K562 (cell line): ENCODE results near the gene CLDN34. TPM values are rescaled to one million over a fixed set of nuclear protein-coding genes. Genes with fewer than 3 reads are reported as not detected.

ENCODE experiments used
- BMI1 ChIP-seq: fragments of 150-350 bp; IDR thresholded peaks from 2 replicates; pipeline ENCODE4 v1.6.1; 2014; ENCODE audit warnings: low read length
- FOXK2 ChIP-seq, 2 experiments: fragments of 450-650 bp; IDR thresholded peaks in 1 of 2; conservative IDR thresholded peaks in 1 of 2; 2 replicates each; pipeline ENCODE4 v1.6.1; 2016; ENCODE audit warnings: low read depth in 2 of 2, mild to moderate bottlenecking in 1 of 2
- RCOR1 ChIP-seq, 2 experiments: IDR thresholded peaks; 2 replicates each; pipeline ENCODE4 v1.6.1; 2012; ENCODE audit warnings: low read depth in 2 of 2, low read length in 2 of 2, borderline replicate concordance in 1 of 2, improper control_type of control experiment in 1 of 2
- SP1 ChIP-seq: sonication (generic); formaldehyde crosslinking; IDR thresholded peaks from 2 replicates; pipeline ENCODE4 v1.8.1; 2022; ENCODE audit warnings: mild to moderate bottlenecking, missing genetic modification reagents
- ZNF408 ChIP-seq: fragments of 250-450 bp; sonication (Bioruptor Pico); IDR thresholded peaks from 2 replicates; pipeline ENCODE4 v1.4.0; 2020; ENCODE audit warnings: low read depth, mild to moderate bottlenecking, moderate library complexity
- polyA plus RNA-seq, 8 experiments: library from polyadenylated mRNA; depleted of rRNA in 4 of 8; stranded (reverse) in 5 of 8; unstranded in 3 of 8; fragments of >200 nt; fragmentation: Nextera tagmentation in 2 of 8; fragmentation: Illumina TruSeq in 1 of 8; extraction: Ambion mirVana in 2 of 8; extraction: Trizol in 1 of 8; gene quantifications; 2 replicates each; pipeline versions ENCODE4 v1.2.1 to v1.2.3, GENCODE V29; 2011 to 2014; ENCODE audit warnings: inconsistent platforms in 1 of 8, missing spikeins in 1 of 8
- total RNA-seq, 7 experiments: library from RNA; depleted of rRNA in 6 of 7; stranded (reverse); fragments of >200 nt in 6 of 7; fragmentation: Illumina TruSeq in 2 of 7; extraction: Trizol in 2 of 7; gene quantifications; 2 replicates each; pipeline versions ENCODE4 v1.2.1 to v1.2.3, GENCODE V29; 2011 to 2021; ENCODE audit warnings: low replicate concordance in 1 of 7
- TF ChIP-seq, protein P1 (sequence below): sonication (generic); formaldehyde crosslinking; IDR thresholded peaks from 2 replicates; pipeline ENCODE4 v1.8.1; 2022; ENCODE audit warnings: missing genetic modification reagents
- TF ChIP-seq, protein P2 (sequence below): fragments of 450-650 bp; IDR thresholded peaks from 2 replicates; pipeline ENCODE4 v1.6.1; 2016; ENCODE audit warnings: mild to moderate bottlenecking, moderate library complexity
- TF ChIP-seq, protein P3 (sequence below): sonication (generic); formaldehyde crosslinking; IDR thresholded peaks from 2 replicates; pipeline ENCODE4 v1.8.1; 2023; ENCODE audit warnings: mild to moderate bottlenecking, missing genetic modification reagents, moderate library complexity

CLDN34 gene
- total and polyA plus RNA-seq, 9 of the 15 experiments (the other 6 are each of a cell fraction or from before 2014, with no cell fraction given): not detected

DNA sequence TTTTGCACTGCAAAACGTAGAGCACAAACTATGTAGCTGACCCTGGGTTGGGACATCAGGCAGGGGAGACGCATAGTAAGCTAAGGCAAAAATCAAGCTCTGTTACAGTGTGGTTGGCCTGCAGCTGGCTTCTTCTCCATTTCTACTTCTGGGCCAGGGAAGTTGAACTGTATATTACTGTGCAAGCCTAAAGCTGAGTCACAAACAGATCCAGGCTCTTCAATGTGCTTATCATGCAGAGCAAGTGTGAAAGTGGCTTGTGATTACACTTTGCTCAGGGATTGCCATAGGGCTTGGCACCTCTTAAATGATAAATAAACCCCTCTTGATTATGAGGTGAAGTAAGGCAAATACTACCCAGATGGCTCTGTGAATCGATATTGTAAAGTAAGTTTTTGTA is 40.5 kb downstream of the CLDN34 start (continued):
- TF ChIP-seq, protein P1, sequence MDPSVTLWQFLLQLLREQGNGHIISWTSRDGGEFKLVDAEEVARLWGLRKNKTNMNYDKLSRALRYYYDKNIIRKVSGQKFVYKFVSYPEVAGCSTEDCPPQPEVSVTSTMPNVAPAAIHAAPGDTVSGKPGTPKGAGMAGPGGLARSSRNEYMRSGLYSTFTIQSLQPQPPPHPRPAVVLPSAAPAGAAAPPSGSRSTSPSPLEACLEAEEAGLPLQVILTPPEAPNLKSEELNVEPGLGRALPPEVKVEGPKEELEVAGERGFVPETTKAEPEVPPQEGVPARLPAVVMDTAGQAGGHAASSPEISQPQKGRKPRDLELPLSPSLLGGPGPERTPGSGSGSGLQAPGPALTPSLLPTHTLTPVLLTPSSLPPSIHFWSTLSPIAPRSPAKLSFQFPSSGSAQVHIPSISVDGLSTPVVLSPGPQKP (CRISPR knock-in tag): no peak
- TF ChIP-seq SP1 (no peak), ZNF408 (no peak), FOXK2 (conservative IDR thresholded peaks at IDR 0.05 in 1 of 2, IDR thresholded peaks at IDR 0.05 in 1 of 2; ENCODE audit: low read depth in 2 of 2) (no peak), BMI1 (no peak), RCOR1 (IDR thresholded peaks at IDR 0.05; ENCODE audit: borderline replicate concordance in 1 of 2, low read depth in 2 of 2, low read length in 2 of 2) (no peak)
- TF ChIP-seq, protein P2, sequence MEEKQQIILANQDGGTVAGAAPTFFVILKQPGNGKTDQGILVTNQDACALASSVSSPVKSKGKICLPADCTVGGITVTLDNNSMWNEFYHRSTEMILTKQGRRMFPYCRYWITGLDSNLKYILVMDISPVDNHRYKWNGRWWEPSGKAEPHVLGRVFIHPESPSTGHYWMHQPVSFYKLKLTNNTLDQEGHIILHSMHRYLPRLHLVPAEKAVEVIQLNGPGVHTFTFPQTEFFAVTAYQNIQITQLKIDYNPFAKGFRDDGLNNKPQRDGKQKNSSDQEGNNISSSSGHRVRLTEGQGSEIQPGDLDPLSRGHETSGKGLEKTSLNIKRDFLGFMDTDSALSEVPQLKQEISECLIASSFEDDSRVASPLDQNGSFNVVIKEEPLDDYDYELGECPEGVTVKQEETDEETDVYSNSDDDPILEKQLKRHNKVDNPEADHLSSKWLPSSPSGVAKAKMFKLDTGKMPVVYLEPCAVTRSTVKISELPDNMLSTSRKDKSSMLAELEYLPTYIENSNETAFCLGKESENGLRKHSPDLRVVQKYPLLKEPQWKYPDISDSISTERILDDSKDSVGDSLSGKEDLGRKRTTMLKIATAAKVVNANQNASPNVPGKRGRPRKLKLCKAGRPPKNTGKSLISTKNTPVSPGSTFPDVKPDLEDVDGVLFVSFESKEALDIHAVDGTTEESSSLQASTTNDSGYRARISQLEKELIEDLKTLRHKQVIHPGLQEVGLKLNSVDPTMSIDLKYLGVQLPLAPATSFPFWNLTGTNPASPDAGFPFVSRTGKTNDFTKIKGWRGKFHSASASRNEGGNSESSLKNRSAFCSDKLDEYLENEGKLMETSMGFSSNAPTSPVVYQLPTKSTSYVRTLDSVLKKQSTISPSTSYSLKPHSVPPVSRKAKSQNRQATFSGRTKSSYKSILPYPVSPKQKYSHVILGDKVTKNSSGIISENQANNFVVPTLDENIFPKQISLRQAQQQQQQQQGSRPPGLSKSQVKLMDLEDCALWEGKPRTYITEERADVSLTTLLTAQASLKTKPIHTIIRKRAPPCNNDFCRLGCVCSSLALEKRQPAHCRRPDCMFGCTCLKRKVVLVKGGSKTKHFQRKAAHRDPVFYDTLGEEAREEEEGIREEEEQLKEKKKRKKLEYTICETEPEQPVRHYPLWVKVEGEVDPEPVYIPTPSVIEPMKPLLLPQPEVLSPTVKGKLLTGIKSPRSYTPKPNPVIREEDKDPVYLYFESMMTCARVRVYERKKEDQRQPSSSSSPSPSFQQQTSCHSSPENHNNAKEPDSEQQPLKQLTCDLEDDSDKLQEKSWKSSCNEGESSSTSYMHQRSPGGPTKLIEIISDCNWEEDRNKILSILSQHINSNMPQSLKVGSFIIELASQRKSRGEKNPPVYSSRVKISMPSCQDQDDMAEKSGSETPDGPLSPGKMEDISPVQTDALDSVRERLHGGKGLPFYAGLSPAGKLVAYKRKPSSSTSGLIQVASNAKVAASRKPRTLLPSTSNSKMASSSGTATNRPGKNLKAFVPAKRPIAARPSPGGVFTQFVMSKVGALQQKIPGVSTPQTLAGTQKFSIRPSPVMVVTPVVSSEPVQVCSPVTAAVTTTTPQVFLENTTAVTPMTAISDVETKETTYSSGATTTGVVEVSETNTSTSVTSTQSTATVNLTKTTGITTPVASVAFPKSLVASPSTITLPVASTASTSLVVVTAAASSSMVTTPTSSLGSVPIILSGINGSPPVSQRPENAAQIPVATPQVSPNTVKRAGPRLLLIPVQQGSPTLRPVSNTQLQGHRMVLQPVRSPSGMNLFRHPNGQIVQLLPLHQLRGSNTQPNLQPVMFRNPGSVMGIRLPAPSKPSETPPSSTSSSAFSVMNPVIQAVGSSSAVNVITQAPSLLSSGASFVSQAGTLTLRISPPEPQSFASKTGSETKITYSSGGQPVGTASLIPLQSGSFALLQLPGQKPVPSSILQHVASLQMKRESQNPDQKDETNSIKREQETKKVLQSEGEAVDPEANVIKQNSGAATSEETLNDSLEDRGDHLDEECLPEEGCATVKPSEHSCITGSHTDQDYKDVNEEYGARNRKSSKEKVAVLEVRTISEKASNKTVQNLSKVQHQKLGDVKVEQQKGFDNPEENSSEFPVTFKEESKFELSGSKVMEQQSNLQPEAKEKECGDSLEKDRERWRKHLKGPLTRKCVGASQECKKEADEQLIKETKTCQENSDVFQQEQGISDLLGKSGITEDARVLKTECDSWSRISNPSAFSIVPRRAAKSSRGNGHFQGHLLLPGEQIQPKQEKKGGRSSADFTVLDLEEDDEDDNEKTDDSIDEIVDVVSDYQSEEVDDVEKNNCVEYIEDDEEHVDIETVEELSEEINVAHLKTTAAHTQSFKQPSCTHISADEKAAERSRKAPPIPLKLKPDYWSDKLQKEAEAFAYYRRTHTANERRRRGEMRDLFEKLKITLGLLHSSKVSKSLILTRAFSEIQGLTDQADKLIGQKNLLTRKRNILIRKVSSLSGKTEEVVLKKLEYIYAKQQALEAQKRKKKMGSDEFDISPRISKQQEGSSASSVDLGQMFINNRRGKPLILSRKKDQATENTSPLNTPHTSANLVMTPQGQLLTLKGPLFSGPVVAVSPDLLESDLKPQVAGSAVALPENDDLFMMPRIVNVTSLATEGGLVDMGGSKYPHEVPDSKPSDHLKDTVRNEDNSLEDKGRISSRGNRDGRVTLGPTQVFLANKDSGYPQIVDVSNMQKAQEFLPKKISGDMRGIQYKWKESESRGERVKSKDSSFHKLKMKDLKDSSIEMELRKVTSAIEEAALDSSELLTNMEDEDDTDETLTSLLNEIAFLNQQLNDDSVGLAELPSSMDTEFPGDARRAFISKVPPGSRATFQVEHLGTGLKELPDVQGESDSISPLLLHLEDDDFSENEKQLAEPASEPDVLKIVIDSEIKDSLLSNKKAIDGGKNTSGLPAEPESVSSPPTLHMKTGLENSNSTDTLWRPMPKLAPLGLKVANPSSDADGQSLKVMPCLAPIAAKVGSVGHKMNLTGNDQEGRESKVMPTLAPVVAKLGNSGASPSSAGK: no peak
- TF ChIP-seq, protein P3, sequence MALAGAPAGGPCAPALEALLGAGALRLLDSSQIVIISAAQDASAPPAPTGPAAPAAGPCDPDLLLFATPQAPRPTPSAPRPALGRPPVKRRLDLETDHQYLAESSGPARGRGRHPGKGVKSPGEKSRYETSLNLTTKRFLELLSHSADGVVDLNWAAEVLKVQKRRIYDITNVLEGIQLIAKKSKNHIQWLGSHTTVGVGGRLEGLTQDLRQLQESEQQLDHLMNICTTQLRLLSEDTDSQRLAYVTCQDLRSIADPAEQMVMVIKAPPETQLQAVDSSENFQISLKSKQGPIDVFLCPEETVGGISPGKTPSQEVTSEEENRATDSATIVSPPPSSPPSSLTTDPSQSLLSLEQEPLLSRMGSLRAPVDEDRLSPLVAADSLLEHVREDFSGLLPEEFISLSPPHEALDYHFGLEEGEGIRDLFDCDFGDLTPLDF: no peak
